NCI-H82 treated with DMSO at 0.1 percent for 48 hours (cell line): ENCODE results near the gene NAB2.
"Not testable (repeated sequence)": the region's sequence is repeated elsewhere in the genome, so short reads cannot be mapped to it uniquely, and the experiment has no call there.

Source experiments
- DNase-seq: peaks from one replicate; lab custom pipeline; 2025; ENCODE audit not compliant: unreplicated experiment; lab: John Stamatoyannopoulos, UW

The NAB2 gene

DNA sequence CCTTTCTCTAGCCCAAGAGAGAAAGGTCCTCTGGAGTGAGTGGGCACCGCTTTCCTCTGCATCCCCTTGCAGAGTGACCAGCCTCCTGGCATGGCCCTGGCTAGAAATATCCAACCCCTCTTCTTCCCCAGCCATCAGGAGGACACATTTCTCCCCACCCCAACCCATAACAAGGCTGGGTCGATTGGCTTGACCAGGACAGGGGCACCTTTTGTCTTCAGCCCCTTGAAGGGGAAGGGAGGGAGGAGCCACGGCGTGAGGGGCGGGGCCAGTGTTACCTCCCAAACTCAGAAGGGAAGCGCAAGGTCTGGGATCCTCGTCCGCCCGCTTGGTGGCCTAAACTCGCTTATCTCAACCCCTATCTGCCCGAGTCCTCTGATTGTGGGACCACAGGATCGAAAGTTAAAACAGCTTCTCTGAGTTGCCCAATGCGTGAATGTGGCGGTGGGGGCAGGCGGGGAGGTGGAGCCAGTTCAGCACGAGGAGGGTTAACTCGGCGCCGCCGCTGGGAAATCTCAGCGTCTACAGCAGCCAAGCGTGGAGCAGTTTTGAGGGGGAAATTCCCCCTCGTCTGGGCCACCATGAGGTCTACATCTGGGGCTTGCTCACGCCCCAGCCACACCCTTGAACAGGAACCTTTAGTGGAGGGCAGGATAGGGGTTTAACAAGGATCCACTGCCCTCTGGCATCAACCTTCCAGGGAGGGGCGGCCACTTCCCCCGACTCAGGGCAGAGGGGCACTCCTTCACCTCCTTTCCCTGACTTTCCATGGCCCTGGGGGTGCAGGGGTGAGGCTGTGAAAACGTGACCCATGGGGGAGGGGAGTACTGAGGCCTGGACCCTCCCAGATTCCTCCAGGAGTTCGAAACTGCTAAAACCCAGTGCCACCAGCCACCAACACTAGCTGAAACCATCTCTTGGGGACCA lies 21.5 kb downstream of the NAB2 start:
- DNase-seq, result no peak

DNA sequence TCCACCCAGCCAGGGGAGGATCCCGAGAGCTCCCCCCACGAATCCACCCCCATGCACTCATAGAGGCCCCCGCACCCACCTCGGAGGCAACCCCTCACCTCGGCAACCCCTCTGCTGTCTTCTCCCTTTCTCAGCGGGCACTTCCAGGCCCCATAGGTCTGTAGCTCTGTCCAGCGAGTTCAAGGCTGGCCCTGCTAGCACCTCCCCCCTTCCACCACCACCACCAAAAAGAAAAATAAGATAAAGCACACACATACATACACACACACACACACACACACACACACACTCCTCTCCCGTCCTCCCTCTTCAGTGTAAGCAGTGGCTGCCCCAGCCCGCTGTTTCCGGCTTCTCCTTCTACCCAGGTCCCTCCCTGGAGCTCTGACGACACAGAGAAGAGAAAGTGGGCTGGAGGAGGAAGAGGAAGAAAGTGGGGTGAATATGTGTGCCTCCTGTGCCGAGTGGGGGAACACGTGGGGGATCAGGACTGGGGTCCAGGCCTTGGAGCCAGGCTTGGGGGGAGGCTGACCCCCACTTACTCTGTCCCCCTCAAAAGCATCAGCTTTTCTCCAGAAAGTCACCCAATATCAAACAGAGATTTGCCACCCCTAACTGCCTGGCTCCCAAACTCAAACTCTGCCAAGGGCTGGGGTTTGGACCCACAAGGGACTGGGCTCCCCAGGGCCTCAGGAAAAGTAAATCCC lies 22.3 kb downstream of the NAB2 start, which contains the start of gene STAT6:
STAT6 (minus strand) TSS at position 332 of the 704 bp plus-strand sequence. CDS start 3,084 bp downstream, outside the sequence.
- DNase-seq, result no peak

DNA sequence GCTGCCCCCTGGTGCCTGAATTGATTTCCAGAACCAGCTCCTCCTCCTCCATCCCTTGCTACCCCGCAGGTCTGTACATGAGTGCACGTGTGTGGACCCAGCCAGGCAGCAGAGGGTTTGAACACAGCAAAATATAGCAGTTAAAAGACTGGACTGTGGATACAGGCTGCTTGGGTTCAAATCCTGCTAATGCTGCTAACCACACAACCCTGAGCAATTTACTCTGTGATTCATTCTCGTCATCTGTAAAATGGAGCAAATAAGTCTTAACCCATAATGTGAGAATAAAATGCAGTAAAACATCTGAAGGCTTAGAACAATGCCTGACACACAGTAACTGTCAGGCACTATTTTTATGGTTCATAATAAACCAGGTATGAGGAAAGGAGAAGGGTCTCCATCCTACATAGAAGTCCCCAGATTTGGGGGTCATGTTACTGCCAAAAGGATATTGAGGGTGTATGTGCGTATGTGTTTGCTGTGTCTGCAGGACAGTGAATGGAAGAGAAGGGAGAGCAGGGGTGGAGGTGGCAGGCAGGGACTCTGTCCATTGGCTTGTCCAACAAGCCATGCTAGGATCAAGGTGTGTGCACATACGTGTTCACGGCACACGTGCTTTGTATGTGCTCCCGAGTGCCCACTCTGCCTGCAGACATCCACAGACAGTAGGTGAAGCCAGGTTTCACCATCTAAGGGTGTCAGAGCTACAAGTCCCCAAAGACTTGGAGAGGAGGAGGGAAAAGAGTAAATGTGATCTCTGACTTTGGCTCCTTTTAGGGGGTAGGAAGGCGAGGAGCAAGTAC lies 23.8 kb downstream of the NAB2 start:
- no peak for DNase-seq

DNA sequence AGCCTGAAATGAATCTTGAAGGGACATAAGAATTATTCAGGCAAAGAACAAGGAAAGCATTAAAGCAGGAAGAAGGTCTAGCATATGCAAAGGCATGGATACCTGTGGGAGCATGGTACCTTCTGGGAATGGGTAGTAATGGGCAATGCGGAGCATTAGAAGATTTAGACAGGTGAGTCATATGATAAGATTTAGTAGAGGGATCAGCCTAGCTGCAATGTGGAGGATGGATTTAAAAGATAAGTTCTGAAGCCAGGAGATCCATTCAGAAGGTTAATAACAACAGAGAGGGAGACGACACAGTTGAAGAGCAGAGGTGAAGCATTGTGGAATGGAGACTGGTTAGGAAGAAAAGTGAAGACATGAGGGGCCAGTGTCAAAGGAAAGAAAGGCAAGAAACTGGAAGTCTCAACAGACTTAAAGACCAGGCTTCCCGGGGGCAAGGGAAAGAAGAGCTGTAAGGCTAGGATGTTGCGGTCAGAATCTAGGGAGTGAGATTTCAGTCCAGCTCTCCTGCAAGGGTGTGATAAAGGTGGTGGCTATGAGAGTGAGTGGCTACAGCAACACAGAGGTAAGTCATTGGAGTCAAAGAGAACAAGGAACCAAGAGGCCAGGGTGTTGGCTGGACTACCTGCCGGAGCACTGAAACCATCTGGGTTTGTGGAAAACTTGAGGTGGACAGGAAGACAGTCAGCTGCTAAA lies 27.8 kb downstream of the NAB2 start:
- no peak for DNase-seq

DNA sequence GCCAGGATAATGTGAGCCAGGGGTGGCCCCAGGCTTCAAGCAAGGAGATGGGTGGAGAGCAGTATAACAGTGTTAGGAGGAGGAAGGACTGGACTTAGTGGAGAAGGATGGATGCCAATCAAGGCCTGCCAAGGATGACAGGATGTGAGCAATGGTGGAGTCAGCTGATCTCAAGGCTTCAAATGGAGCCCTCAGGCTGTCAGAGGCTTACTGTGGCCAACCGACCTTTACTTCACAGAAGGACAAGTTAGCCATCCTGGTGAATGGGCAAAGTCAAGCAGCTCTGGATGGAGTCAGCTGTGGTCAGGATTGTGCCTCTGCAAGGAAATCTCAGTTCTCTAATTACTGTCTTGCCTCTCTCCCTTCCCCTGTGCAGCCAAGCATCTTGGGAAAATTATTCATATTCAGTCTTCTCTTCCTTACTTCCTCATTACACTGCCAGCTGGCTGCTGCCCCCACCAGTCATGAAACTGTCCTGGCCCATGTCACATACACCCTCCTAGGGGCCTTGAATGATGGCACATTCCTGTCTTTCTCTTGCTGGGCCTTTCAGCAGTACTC lies 29.9 kb downstream of the NAB2 start:
- DNase-seq, result no peak

DNA sequence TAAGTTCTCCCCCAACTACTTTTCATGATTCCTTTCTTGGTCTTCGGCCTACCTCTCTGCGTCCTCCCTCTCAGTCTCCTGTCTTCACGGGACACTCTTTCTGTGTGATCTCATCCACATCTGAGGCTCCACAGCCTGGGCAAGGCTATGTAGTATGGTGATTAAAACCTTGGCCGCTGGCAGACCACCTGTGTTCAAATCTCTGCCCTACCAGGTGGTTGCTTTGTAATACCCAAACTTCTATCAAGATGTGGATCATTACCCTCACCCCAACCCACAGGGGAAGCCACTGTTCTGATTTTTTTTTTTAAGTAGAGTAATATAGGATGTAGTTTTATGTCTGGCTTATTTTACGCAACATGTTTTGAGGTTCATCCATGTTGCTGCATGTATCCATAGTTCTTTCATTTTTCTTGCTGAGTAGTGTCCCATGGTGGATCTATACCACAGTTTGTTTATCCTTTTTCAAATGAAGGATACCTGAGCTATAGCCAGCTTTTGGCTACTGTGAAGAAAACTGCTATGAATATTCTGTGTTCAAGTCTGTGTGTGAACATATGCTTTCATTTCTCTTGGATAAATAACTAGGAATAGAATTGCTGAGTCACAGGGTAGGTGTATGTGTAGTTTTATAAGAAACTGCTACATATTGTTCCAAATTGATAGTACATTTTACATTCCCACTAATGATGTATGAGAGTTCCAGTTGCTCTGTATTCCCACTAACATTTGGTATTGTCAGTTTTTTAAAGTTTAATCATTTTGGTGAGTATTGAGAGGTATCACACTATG lies 30.6 kb downstream of the NAB2 start:
- no peak for DNase-seq

DNA sequence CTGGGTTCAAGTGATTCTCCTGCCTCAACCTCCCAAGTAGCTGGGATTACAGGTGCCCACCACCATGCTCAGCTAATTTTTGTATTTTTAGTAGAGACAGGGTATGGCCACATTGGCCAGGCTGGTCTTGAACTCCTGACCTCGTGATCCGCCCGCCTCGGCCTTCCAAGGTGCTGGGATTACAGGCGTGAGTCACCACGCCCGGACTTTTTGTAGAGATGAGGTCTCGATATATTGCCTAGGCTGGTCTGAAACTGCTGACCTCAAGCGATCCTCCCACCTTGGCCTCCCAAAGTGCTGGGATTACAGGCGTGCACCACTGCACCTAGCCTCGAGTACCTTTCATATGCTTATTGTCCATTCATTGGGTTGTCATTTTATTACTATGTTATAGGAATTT lies 31.8 kb downstream of the NAB2 start:
- DNase-seq, result not testable (repeated sequence)

DNA sequence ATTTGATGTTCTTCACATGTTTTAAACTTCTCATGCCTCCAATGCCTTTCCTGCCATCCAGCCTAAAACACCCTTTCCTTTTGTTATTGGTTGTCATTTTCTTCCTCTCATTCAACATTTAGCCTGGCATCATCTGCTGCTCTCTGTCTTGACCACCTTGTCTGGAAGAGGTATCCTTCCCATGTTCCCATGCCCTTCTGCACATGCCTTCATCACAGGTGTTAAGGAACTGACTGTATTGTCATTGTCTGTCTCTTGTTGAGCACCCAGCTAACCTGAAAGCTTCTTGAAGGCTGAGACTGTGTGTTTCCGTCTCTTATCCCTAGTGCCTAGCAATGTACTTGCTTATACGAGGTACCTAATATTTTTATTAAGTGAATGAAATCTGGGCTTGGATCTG lies 34.9 kb downstream of the NAB2 start:
- no peak for DNase-seq

DNA sequence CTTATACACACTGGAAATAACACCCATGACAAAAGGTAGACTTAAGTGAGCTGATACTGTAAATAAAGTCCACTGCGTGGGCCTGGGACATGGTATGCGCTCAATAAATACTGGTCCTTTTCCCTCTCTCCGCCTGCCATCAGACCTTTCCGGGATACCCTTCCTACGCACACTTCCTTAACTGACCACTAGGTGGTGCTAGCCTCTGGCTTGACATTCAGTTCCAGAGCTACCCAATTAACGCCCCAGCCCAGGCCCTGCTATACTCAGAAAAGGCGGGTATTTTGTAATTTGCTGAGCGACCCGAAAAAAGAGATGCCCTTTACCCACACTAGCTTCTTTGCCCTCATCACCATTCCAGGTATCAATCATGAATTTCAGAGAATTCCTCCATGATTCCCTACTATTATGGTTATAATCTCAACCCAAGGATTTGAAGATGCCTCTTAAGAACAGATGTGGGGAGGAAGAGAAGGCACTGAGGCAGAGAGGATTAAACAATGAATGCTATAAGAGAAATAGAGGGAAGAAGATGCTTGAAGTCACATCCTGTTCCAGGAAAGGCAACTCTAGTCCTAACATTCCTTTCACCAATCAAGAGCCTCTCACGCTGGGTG lies 35.5 kb downstream of the NAB2 start:
- DNase-seq, result peak; percentile 70

DNA sequence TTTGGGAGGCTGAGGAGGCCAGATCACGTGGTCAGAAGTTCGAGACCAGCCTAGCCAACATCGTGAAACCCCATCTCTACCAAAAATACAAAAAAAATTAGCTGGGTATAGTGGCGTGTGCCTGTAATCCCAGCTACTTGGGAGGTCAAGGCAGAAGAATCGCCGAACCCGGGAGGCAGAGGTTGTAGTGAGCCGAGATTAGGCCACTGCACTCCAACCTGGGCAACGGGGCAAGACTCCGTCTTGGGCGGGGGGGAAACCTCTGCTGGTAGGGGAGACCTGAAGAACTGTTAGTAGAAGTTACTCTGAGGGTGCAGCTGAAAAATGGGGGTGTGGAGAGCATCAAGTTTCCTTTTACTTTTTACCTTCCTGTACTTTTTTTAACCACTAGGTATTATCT lies 37.1 kb downstream of the NAB2 start:
- no peak for DNase-seq

DNA sequence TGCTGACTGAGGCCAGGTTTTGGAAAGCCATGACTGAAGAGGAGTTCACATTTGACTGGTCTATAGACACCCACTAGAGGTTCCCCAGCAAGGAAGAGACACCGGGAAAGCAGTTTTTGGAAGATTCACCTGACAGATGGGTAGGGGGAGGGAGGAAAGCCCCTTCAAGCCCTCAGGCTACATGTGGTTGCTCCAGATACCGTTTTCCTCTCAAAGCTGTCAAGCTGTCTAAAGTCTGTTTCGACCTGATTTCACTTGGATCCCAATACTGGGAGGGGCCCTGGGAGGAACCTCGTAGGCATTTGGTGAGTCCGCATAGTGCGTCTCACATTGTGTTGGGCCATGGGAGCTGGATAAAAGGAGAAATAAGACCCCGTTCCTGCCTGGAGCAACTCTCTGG lies 37.6 kb downstream of the NAB2 start:
- no peak for DNase-seq

DNA sequence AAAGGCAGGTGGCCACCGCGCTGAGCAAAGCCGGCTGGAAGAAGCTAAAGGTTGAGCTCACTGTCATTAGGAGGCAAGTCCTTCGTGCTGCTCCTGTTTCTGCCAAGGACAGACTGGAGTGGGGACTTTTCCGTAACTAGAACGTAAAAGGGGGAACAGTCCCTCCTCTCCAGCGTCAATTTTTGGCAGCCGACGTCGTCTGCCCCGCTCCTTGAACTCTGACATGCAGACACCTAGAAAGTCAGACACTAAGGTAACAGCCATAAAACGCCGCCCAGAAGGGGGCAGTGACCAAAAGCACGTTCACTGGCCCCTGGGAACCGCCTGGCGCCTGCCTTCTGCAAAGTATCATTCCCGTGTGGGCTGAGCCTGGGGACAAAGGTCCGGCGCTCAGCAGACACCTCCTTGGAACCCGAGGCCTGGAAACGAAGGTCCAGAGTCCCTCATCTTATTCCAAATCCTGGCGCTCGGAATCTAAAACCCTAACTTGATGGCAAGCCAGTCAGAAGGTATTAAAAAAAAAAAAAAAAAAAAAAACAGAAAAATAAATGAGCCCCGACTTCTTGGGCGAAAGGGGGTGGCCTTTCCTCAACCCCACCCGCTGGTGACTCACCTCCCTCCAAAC lies 38.3 kb downstream of the NAB2 start:
- DNase-seq, result no peak

DNA sequence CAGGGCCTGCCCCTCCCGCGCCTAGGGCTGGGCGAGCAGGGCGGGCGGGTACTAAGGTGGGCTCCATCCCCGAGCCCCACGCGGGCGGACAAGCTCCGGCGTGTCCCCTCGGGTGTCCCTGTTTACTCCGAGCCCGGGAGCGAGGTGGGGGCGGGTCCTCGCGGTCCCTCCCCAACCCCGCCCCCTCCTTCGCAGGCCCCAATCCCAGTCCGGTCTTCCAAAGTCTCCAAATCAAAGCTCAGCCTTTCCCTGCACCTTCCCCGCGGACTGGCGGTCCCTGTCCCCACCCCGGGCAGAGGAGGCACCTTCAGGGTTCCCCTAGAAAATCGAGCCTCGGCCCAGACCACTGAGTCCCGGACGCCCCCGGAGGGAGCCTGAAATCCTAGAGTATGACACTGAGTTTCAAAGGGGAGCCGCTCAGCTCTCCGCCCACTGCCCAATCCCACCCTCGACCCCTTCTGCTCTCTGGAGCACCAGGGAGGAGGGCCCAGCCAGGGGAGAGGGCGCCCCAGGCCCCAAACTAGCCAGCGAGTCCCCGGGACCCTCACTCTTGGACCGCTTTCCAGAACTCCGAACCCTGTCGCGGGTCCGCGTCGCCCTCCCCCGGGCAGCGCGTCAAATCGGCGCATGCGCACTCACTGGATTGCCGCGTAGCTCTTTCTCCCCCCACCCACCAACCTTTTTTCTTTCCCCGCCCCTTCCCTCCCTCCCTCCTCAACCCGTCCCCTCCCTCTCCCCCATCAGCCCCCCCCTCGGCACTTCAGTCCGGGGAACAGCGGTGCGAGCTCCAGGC lies 39.0 kb downstream of the NAB2 start, which contains the start of gene LRP1:
LRP1 (plus strand) TSS at position 758 of the 793 bp plus-strand sequence. CDS start 482 bp downstream, outside the sequence.
- DNase-seq, result peak; percentile 68

DNA sequence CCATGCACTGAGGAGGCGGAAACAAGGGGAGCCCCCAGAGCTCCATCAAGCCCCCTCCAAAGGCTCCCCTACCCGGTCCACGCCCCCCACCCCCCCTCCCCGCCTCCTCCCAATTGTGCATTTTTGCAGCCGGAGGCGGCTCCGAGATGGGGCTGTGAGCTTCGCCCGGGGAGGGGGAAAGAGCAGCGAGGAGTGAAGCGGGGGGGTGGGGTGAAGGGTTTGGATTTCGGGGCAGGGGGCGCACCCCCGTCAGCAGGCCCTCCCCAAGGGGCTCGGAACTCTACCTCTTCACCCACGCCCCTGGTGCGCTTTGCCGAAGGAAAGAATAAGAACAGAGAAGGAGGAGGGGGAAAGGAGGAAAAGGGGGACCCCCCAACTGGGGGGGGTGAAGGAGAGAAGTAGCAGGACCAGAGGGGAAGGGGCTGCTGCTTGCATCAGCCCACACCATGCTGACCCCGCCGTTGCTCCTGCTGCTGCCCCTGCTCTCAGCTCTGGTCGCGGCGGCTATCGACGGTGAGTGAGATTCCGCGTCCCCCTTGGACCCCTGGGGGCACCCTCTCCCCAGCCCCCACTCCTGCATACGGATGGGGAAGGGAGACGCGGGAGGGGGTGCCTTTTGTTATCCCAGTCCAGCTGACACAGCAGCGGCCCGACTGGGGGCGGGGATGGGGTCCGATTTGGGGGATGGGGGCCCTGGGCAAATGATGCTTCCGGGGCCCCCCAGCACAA lies 39.8 kb downstream of the NAB2 start:
- DNase-seq, result no peak

DNA sequence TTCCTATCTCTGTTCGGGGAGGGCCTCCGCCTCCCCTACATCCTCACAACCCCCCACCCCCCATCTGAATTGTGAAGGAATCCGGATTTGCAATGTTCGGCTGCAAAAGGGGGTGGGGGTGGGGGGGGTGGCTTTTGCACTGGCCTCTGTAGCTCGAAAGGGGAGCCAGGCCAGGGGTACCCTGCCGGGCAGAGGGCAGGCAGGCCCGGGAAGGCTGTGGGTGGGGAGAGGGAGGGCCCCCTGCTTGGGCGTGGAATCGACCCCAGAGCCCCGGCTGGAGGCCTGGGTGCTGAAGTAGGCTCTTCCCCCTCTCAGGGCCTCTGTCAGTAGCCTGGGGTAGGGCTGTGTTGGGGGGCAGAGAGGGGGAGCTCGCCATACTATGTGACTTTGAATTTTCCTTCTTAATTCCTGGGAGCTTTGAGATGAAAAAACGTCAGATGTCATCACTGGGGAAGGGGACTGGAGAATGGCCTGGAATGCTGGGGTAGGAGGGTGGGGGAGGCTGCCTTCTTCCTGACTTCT lies 40.5 kb downstream of the NAB2 start:
- no peak for DNase-seq

DNA sequence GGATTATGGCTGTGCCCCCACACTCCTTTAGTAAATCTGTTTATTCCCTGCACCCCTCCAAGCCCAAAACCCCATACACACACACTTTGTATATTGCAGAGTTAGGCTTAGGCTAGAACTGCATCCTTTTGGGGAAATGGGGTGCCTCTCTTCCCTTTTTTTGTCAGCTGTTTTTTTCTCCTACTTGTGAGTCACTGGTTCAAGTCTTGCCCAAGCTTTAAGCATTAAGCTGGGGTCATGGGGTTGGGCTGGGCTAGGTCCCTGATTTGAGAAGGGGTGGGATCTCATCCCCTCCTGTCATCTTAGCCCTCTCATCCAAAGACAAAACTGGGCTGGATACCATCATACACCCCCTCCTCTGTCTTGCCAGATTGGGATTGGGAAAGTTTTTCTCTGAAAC lies 41.0 kb downstream of the NAB2 start:
- DNase-seq, result no peak

DNA sequence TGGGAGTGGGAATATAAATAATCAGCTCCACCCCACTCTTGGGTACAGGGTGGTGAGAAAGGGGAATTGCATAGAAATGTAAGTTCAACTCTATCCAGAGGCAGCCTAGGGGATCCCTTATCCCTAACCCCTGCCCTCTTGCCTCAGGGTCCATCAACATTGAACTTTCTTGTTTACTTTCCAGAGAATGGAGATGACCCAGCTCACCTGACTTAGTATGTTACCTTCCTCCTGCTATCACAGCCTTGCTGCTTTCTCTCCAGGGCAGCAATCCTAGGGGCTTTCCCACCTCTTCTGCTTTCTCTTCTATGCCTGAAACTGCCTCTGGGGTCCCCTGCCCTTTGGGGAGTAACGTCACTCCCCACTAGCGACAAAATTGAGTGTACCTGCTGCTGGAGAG lies 42.0 kb downstream of the NAB2 start:
- DNase-seq, result no peak
